GM12892 (cell line): ENCODE data around the gene KIAA1549.

ENCODE experiments used
- POLR2A ChIP-seq: IDR thresholded peaks from 2 replicates; pipeline ENCODE4 v1.6.1; 2011; ENCODE audit warnings: low read depth, low read length, control low read depth
- POLR2AphosphoS5 ChIP-seq: IDR thresholded peaks from 2 replicates; pipeline ENCODE4 v1.6.1; 2011; ENCODE audit warnings: low read depth, low read length, control low read depth
- TAF1 ChIP-seq: IDR thresholded peaks from 2 replicates; pipeline ENCODE4 v1.6.1; 2011; ENCODE audit warnings: low read depth, mild to moderate bottlenecking, control low read depth, low read length, borderline replicate concordance

- TF ChIP-seq POLR2A (no peak), POLR2AphosphoS5 (no peak), TAF1 (no peak)
Measured at GRCh38 chr7:138926241-138926612, 55.0 kb downstream of the KIAA1549 start.
